Neuron (in vitro differentiated cells): ENCODE data around the gene CDH4.
A peak's percentile ranks its signal among the peaks of the same experiment; 100 is the strongest.

Experiments
- H2AFZ ChIP-seq: one replicate; pipeline ENCODE4 v1.6.1; 2013; ENCODE audit warnings: low read depth, mild to moderate bottlenecking, inconsistent platforms, low read length, moderate library complexity
- H3K27me3 ChIP-seq: one replicate; pipeline ENCODE4 v1.6.1; 2013; ENCODE audit warnings: low read length; ENCODE audit not compliant: insufficient read depth
- H3K36me3 ChIP-seq: one replicate; pipeline ENCODE4 v1.6.1; 2013; ENCODE audit warnings: low read length; ENCODE audit not compliant: insufficient read depth
- H3K4me1 ChIP-seq: one replicate; pipeline ENCODE4 v1.6.1; 2013; ENCODE audit warnings: low read length; ENCODE audit not compliant: insufficient read depth
- H3K4me3 ChIP-seq: 2 replicates; pipeline ENCODE4 v1.5.1; 2013; ENCODE audit warnings: mild to moderate bottlenecking, low read length, moderate library complexity
- H3K9me3 ChIP-seq: one replicate; pipeline ENCODE4 v1.6.1; 2013; ENCODE audit warnings: low read length

The CDH4 gene

GRCh38 chr20:61355585-61355984, 103.5 kb downstream of the CDH4 start:
- no peaks in the 10 kb centered on the region for H3K27me3 ChIP-seq
- no peaks in the 10 kb centered on the region for H3K36me3 ChIP-seq
- H3K4me1 ChIP-seq, result no peaks in the 10 kb centered on the region
- H3K4me3 ChIP-seq, result no peak overlapping the region
- no peak overlapping the region for H2AFZ ChIP-seq
- H3K9me3 ChIP-seq, result no peaks in the 10 kb centered on the region

GRCh38 chr20:61356196-61356595, 104.1 kb downstream of the CDH4 start:
- Histone ChIP-seq H3K4me3 (no peak overlapping the region), H3K27me3 (no peaks in the 10 kb centered on the region), H3K9me3 (no peaks in the 10 kb centered on the region), H2AFZ (no peak overlapping the region), H3K36me3 (no peaks in the 10 kb centered on the region), H3K4me1 (no peaks in the 10 kb centered on the region)

GRCh38 chr20:61357119-61357518, 105.1 kb downstream of the CDH4 start:
- Histone ChIP-seq H3K9me3 (no peaks in the 10 kb centered on the region), H2AFZ (no peak overlapping the region), H3K36me3 (no peaks in the 10 kb centered on the region), H3K27me3 (no peaks in the 10 kb centered on the region), H3K4me3 (no peak overlapping the region), H3K4me1 (no peaks in the 10 kb centered on the region)

- Histone ChIP-seq H3K4me1 (no peaks in the 10 kb centered on the region), H3K36me3 (no peaks in the 10 kb centered on the region), H3K4me3 (no peak overlapping the region), H3K9me3 (no peaks in the 10 kb centered on the region), H2AFZ (no peak overlapping the region), H3K27me3 (no peaks in the 10 kb centered on the region)
These were observed 107.2 kb downstream of the CDH4 start for GRCh38 chr20:61359254-61359653.

- Histone ChIP-seq H2AFZ (no peak overlapping the region), H3K4me1 (no peaks in the 10 kb centered on the region), H3K4me3 (no peak overlapping the region), H3K9me3 (no peaks in the 10 kb centered on the region), H3K27me3 (no peaks in the 10 kb centered on the region), H3K36me3 (no peaks in the 10 kb centered on the region)
These were observed 108.2 kb downstream of the CDH4 start for GRCh38 chr20:61360296-61360695.

- no peak overlapping the region for H2AFZ ChIP-seq
- H3K36me3 ChIP-seq, result no peaks in the 10 kb centered on the region
- H3K4me1 ChIP-seq, result no peaks in the 10 kb centered on the region
- H3K4me3 ChIP-seq, result no peak overlapping the region
- H3K9me3 ChIP-seq, result no peaks in the 10 kb centered on the region
- no peaks in the 10 kb centered on the region for H3K27me3 ChIP-seq
These were observed 108.9 kb downstream of the CDH4 start for GRCh38 chr20:61360940-61361339.

GRCh38 chr20:61361501-61361900, 109.4 kb downstream of the CDH4 start:
- Histone ChIP-seq H2AFZ (no peak overlapping the region), H3K4me3 (no peak overlapping the region), H3K27me3 (no peaks in the 10 kb centered on the region), H3K36me3 (no peaks in the 10 kb centered on the region), H3K4me1 (no peaks in the 10 kb centered on the region), H3K9me3 (no peaks in the 10 kb centered on the region)

- no peaks in the 10 kb centered on the region for H3K36me3 ChIP-seq
- H3K4me3 ChIP-seq, result no peak overlapping the region
- no peak overlapping the region for H2AFZ ChIP-seq
- H3K27me3 ChIP-seq, result no peaks in the 10 kb centered on the region
- H3K9me3 ChIP-seq, result no peaks in the 10 kb centered on the region
- H3K4me1 ChIP-seq, result no peaks in the 10 kb centered on the region
These were observed 112.1 kb downstream of the CDH4 start for GRCh38 chr20:61364147-61364546.

GRCh38 chr20:61366914-61367313, 114.9 kb downstream of the CDH4 start:
- Histone ChIP-seq H3K4me1 (peaks cover 21% of the 10 kb centered on the region), H3K9me3 (no peaks in the 10 kb centered on the region), H3K36me3 (no peaks in the 10 kb centered on the region), H3K4me3 (no peak overlapping the region), H2AFZ (no peak overlapping the region), H3K27me3 (no peaks in the 10 kb centered on the region)

GRCh38 chr20:61369731-61370520, 117.9 kb downstream of the CDH4 start:
- no peaks in the 10 kb centered on the region for H3K27me3 ChIP-seq
- H3K4me3 ChIP-seq, result no peak overlapping the region
- H2AFZ ChIP-seq, result peak overlapping the region; percentile 13
- H3K4me1 ChIP-seq, result peaks cover 30% of the 10 kb centered on the region
- H3K36me3 ChIP-seq, result no peaks in the 10 kb centered on the region
- peaks cover 2% of the 10 kb centered on the region for H3K9me3 ChIP-seq

- peaks cover 5% of the 10 kb centered on the region for H3K9me3 ChIP-seq
- H3K27me3 ChIP-seq, result no peaks in the 10 kb centered on the region
- H2AFZ ChIP-seq, result peak overlapping the region; percentile 13
- no peaks in the 10 kb centered on the region for H3K36me3 ChIP-seq
- H3K4me1 ChIP-seq, result peaks cover 30% of the 10 kb centered on the region
- H3K4me3 ChIP-seq, result no peak overlapping the region
These were observed 118.8 kb downstream of the CDH4 start for GRCh38 chr20:61370841-61371303.

- H3K27me3 ChIP-seq, result no peaks in the 10 kb centered on the region
- H3K4me1 ChIP-seq, result peaks cover 30% of the 10 kb centered on the region
- H3K9me3 ChIP-seq, result peaks cover 5% of the 10 kb centered on the region
- H3K4me3 ChIP-seq, result no peak overlapping the region
- no peak overlapping the region for H2AFZ ChIP-seq
- H3K36me3 ChIP-seq, result no peaks in the 10 kb centered on the region
These were observed 119.6 kb downstream of the CDH4 start for GRCh38 chr20:61371501-61372136.

GRCh38 chr20:61372137-61373054, 120.3 kb downstream of the CDH4 start:
- Histone ChIP-seq H3K4me1 (peaks cover 30% of the 10 kb centered on the region), H3K27me3 (no peaks in the 10 kb centered on the region), H2AFZ (no peak overlapping the region), H3K9me3 (peaks cover 5% of the 10 kb centered on the region), H3K4me3 (no peak overlapping the region), H3K36me3 (no peaks in the 10 kb centered on the region)
